Endothelial cell of umbilical vein (primary cell): Measurements from ENCODE around the gene LCT. TPM values are rescaled to one million over a fixed set of nuclear protein-coding genes. Genes with fewer than 3 reads are reported as not detected.

Experiments
- BruUV-seq: library from RNA; stranded (reverse); fragments of 400-500 nt; replicated peaks from 2 replicates; lab custom pipeline; 2021; lab: Mats Ljungman, UMichigan
- CTCF ChIA-PET: fragments of 300-600, 350-600 bp; sonication (Branson Sonifier 250); formaldehyde crosslinking; loops from one replicate; lab custom pipeline; 2021; ENCODE audit warnings: antibody characterized with exemption, inconsistent platforms; lab: Charles Lee
- POLR2A ChIA-PET: fragments of 300-600, 350-600 bp; sonication (Branson Sonifier 250); formaldehyde crosslinking; loops from one replicate; lab custom pipeline; 2021; ENCODE audit warnings: antibody characterized with exemption, inconsistent platforms; lab: Charles Lee
- DNase-seq: peaks from one replicate; pipeline ENCODE4 v3.0.0-alpha.2; 2011; ENCODE audit warnings: low read depth, low spot score
- FAIRE-seq: peaks from 2 replicates; lab custom pipeline; 2011; peaks lifted over from hg19 to GRCh38; lab: Jason Lieb, UNC
- H2AFZ ChIP-seq: 2 replicates; pipeline ENCODE4 v1.6.0; 2012; ENCODE audit warnings: low read depth, low read length, control low read depth, inconsistent platforms
- H3K27ac ChIP-seq: 2 replicates; pipeline ENCODE4 v1.5.1; 2011; ENCODE audit warnings: low read depth, mild to moderate bottlenecking, control low read depth, low read length, moderate library complexity; ENCODE audit not compliant: insufficient read depth
- H3K27me3 ChIP-seq, 2 experiments: 2 replicates each; pipeline versions ENCODE4 v1.6.0 to v1.6.1; 2011; ENCODE audit warnings: low read length in 2 of 2, mixed read lengths in 1 of 2; ENCODE audit not compliant: control insufficient read depth in 2 of 2, insufficient read depth in 2 of 2
- H3K36me3 ChIP-seq, 2 experiments: 2 replicates in 1 of 2; 3 replicates in 1 of 2; pipeline ENCODE4 v1.5.1; 2011; ENCODE audit warnings: low read length in 2 of 2, mild to moderate bottlenecking in 1 of 2, moderate library complexity in 1 of 2; ENCODE audit not compliant: control insufficient read depth in 2 of 2, insufficient read depth in 2 of 2; ENCODE audit errors: extremely low read depth in 1 of 2
- H3K4me1 ChIP-seq: 3 replicates; pipeline ENCODE4 v1.5.1; 2011; ENCODE audit warnings: mild to moderate bottlenecking, low read length; ENCODE audit not compliant: control insufficient read depth, insufficient read depth; ENCODE audit errors: extremely low read depth
- H3K4me2 ChIP-seq: 2 replicates; pipeline ENCODE4 v1.6.1; 2011; ENCODE audit warnings: low read length, control low read depth, mixed read lengths; ENCODE audit not compliant: insufficient read depth
- H3K4me3 ChIP-seq, 3 experiments: fragments of 200-600 bp in 1 of 3; sonication (generic), shearing (Covaris generic) in 1 of 3; replicated peaks in 1 of 3; 2 replicates each; pipeline ENCODE4 v1.5.1; 2011 to 2016; ENCODE audit warnings: control low read depth in 3 of 3, low read length in 3 of 3, mild to moderate bottlenecking in 2 of 3, inconsistent platforms in 1 of 3, low read depth in 1 of 3, moderate library complexity in 1 of 3; ENCODE audit not compliant: insufficient read depth in 1 of 3
- H3K79me2 ChIP-seq: 2 replicates; pipeline ENCODE4 v1.6.0; 2012; ENCODE audit warnings: low read length, inconsistent platforms; ENCODE audit not compliant: control insufficient read depth, insufficient read depth
- H3K9ac ChIP-seq: replicated peaks from 2 replicates; pipeline ENCODE3; 2011; ENCODE audit warnings: low read length, control low read depth; ENCODE audit not compliant: insufficient read depth; ENCODE audit errors: extremely low read depth
- H3K9me1 ChIP-seq: replicated peaks from 3 replicates; pipeline ENCODE4 v1.6.0; 2011; ENCODE audit warnings: mild to moderate bottlenecking, low read length; ENCODE audit not compliant: control insufficient read depth, insufficient read depth; ENCODE audit errors: extremely low read depth
- H3K9me3 ChIP-seq: replicated peaks from 2 replicates; pipeline ENCODE4 v1.5.1; 2012; ENCODE audit warnings: low read length, inconsistent platforms; ENCODE audit not compliant: control insufficient read depth, insufficient read depth
- H4K20me1 ChIP-seq: replicated peaks from 2 replicates; pipeline ENCODE3; 2011; ENCODE audit warnings: mild to moderate bottlenecking, low read length; ENCODE audit not compliant: control insufficient read depth, insufficient read depth; ENCODE audit errors: extremely low read depth
- GATA2 ChIP-seq: IDR thresholded peaks from 2 replicates; pipeline ENCODE4 v1.7.0; 2011; ENCODE audit warnings: low read depth, mild to moderate bottlenecking, moderate library complexity, mixed read lengths, low read length; ENCODE audit not compliant: insufficient read length, insufficient read depth
- MAX ChIP-seq: IDR thresholded peaks from 2 replicates; pipeline ENCODE4 v1.6.1; 2011; ENCODE audit not compliant: insufficient read depth, insufficient read length
- POLR2AphosphoS5 ChIP-seq: IDR thresholded peaks from 2 replicates; pipeline ENCODE4 v1.6.1; 2012; ENCODE audit warnings: low read depth, mild to moderate bottlenecking, control low read depth, low read length, moderate library complexity; ENCODE audit not compliant: insufficient read depth
- dilution Hi-C: fragments of 300-500 bp; cut with MboI; formaldehyde crosslinking; loops from one replicate; pipeline ENCODE4 v1.15.0; 2019; ENCODE audit warnings: low sequenced_read_pairs; ENCODE audit not compliant: extremely low pct_ligation_motif_present
- intact Hi-C: fragments of 100-400 bp; cut with micrococcal nuclease; formaldehyde crosslinking; loops from one replicate; pipeline ENCODE4 v1.10.0; 2022
- polyA plus RNA-seq, 4 experiments: library from polyadenylated mRNA; depleted of rRNA in 3 of 4; stranded (reverse) in 3 of 4; unstranded in 1 of 4; fragments of >200 nt; gene quantifications; 2 replicates each; pipeline versions ENCODE4 v1.2.1 to v1.2.3, GENCODE V29; 2011 to 2012; ENCODE audit warnings: missing spikeins in 1 of 4
- small RNA-seq: library from RNA; depleted of rRNA; stranded (forward); fragments of <200 nt; gene quantifications from one replicate; pipeline ENCODE3, GENCODE V24; 2012; ENCODE audit warnings: low replicate concordance, low read depth; ENCODE audit not compliant: insufficient read depth, insufficient read length
- total RNA-seq: library from RNA; stranded (reverse); gene quantifications from 2 replicates; pipeline ENCODE4 v1.2.3, GENCODE V29; 2021

Gene LCT
- total and polyA plus RNA-seq, 2 donors (not counting 3 experiments of a cell fraction or from before 2014, with no cell fraction given) = 0.07 TPM; not detected in 1

GRCh38 chr2:135740206-135740605, 96.8 kb downstream of the LCT start:
- CTCF ChIA-PET = interaction anchor here (0.6 to 1.6 kb wide), 3 partner anchors 57 to 736 kb away, joined by 3 to 5 read pairs (median 3); no protein-coding TSS in a partner anchor
- POLR2A ChIA-PET = no interaction called here
- intact Hi-C loops = loop anchor here (2.0 to 5.0 kb wide), 2 partner anchors 137 to 821 kb away; partner anchors contain the start of genes CCNT2 and MCM6

More at GRCh38 chr2:135740206-135740605, 96.8 kb downstream of the LCT start:
- DNase-seq = no peak
- no peak for TF ChIP-seq POLR2AphosphoS5
- no peak for TF ChIP-seq MAX
- TF ChIP-seq GATA2 = no peak
- H3K79me2 ChIP-seq = peaks cover 35% of the 10 kb centered on the region
- H2AFZ ChIP-seq = no peak overlapping the region
- no peak for FAIRE-seq
- H3K27me3 ChIP-seq = no peaks in the 10 kb centered on the region
- no peak overlapping the region for H3K27ac ChIP-seq
- no TSS peak for BruUV-seq
- no peaks in the 10 kb centered on the region for H3K36me3 ChIP-seq
- no peaks in the 10 kb centered on the region for H3K9me3 ChIP-seq
- H3K4me1 ChIP-seq = peaks cover 20% of the 10 kb centered on the region
- no peak overlapping the region for H3K9ac ChIP-seq
- dilution Hi-C loops = no loop called here
- H3K4me2 ChIP-seq = no peak overlapping the region
- H3K9me1 ChIP-seq = no peaks in the 10 kb centered on the region
- peaks cover 2% of the 10 kb centered on the region for H4K20me1 ChIP-seq
- no peak overlapping the region for H3K4me3 ChIP-seq

Small RNA genes lying within 50 kb of the gene (small RNA-seq; reads per million reads assigned to genes)
- gene RF00019 = not detected

Other genes starting within 250 kb of the LCT start
- 103 and 108 TPM in 2 replicates for gene UBXN4, start 95.3 kb downstream of the LCT start, total RNA-seq
- 31.3 and 40.8 TPM in 2 replicates for gene UBXN4, start 95.3 kb downstream of the LCT start, polyA plus RNA-seq
- gene MCM6, start 39.3 kb upstream of the LCT start, total RNA-seq = 48.1 and 52.6 TPM in 2 replicates
- gene MCM6, start 39.3 kb upstream of the LCT start, polyA plus RNA-seq = 15.1 and 20.6 TPM in 2 replicates
- 41.5 and 48.8 TPM in 2 replicates for gene DARS1, start 148.4 kb upstream of the LCT start, total RNA-seq
- gene DARS1, start 148.4 kb upstream of the LCT start, polyA plus RNA-seq = 17.9 and 20.9 TPM in 2 replicates